GM19351 (cell line): ENCODE results near the gene OSBPL8.
"Not testable (repeated sequence)": the region's sequence is repeated elsewhere in the genome, so short reads cannot be mapped to it uniquely, and the experiment has no call there.

ENCODE experiments used
- ATAC-seq: cut with Tn5 transposase; IDR thresholded peaks from one replicate; pipeline ENCODE4 v1.9.1; 2021; ENCODE audit warnings: mild to moderate bottlenecking, moderate library complexity; ENCODE audit not compliant: unreplicated experiment

The OSBPL8 gene

GRCh38 chr12:76478045-76478444 lies 81.5 kb downstream of the OSBPL8 start:
- no peak for ATAC-seq

GRCh38 chr12:76472862-76473261 lies 86.7 kb downstream of the OSBPL8 start:
- not testable (repeated sequence) for ATAC-seq

DNA sequence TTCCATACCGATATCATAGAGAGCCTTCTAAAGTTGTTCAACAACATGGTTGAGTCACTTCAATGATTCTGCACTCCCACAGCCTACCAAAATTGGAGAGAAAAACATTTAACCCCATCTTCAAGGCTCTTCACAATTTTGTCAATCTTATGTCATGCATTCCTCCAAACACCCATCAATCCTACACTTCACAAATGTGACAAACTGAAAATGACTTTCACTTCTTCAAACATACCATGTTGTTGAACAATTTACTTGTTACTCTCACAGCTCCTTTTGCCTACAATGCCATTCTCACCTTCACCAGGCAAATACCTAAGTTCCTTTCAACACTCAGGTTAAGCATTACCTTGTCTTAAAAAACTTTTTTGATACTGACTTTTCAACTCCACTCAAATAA lies 88.0 kb downstream of the OSBPL8 start:
- ATAC-seq: no peak

DNA sequence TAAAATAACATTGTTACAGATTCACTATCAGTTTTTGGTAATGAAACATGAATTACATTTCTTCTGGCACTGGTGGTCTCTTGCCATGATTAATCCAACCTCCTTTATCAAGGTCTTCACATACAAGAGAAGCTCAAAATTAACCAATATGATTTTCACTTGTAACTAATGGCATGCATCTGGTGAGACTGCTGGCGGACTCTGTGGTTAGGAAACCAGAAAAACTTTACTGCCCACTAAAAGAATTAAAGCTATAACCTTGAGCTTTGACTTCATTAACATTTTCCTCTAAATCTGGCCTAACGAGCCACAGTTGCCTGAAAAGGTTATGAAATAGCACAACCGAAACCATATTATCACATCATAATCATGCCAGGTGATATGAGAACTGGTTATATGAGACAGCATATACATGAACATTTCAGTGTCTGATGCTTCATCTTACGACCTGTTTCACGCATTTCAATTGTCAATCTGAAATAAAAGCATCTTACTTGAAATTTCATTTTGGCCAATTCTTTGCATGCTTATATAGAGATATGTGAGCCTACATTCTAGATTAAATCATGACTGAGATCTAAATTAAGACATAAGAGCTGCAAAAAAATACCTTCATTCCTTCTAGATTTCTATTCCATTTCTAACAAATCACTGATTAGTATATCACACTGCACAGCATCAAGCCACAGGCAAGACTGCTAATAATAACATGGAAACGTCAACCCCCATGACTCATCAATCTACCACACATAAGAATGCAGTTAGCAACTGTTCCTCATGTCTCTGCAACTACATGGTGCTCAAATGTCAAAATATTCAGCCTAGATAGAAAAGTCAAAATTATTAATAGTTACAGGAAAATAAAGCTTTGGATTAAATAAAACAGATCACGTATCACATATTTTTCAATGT lies 89.3 kb downstream of the OSBPL8 start:
- peak; percentile 94 for ATAC-seq

DNA sequence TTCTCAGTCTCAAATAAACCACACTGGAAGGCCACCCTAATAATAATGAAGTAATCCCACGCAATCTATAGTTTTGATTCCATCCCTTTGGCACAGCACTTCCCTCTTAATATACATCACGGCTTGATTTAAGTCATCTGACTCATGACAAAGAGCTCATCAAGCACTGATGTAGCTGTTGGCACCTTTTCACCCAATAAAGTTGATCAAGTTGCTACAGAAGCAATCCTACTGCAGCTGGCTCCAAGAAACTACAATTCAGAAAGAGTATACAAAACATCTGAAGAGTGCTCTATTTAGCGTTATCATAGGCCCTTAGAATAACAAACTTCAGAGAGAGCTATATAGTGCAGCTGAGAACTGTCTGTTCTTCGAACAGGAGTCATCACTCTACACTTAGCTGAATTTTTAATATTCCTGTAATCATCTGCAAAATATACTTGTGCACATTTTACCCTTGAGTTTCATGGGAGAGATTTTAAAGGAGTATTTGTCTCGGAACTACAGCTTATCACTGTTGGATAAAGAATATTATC lies 94.9 kb downstream of the OSBPL8 start:
- no peak for ATAC-seq

DNA sequence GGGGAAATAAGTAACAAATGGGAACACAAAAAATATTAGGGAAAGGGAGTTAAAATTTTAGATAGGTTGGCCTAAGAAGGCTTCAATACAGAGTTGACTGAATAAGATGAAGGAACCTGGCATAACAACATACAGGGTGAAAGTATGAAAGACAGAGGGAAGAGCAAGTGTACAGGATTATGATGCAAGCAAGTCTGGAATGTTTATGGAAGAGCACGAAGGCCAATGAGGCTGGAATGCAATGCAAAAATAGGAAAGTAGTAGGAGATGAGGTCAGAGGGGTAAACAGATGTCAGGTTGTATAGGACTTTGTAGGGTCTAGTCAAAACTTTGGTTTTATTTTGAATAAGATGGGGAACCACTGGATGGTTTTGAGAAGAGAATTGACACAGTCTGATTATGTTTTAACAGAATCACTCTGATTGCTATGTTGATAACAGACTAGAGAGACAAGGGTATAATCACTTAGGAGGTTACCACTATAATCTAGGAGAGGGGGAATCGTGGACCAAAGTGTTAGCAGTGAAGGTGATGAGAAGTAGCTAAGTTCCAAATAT lies 96.8 kb downstream of the OSBPL8 start:
- ATAC-seq: no peak

GRCh38 chr12:76460807-76461206 lies 98.8 kb downstream of the OSBPL8 start:
- ATAC-seq: no peak

DNA sequence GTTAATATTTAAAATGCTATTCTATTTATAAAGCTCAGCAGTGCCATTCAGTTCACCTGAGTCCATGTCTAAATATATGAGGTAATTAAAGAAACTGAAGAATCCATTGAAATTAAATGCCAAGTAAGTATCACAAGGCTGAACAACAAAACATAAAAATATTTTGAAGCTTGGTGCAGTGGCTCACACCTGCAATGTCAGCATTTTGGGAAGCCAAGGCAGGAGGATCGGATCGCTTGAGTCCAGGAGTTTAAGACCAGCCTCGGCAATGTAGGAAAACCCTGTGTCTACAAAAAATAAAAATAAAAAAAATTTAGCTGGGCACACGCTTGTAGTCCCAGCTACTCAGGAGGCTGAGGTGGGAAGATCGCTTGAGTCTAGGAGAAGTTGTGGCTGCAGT lies 101.8 kb downstream of the OSBPL8 start:
- ATAC-seq: no peak

DNA sequence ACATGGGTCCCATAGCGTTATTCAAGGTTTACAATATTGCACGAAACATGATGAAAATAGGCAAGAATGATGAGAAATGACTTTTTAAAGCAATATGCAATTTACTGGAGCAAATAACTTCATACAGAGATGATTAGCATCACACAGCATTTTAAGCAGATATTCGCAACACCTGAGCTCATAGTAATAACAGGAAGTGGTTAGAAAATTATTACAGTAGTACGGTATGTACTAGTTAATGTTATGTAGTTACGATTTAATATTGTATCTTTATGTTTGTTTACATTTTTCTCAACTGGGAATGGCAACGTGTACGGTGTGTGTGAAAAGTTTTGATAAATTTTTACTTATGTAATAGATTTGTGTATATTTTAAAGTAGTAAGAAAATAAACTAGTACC lies 102.6 kb downstream of the OSBPL8 start:
- ATAC-seq: no peak

DNA sequence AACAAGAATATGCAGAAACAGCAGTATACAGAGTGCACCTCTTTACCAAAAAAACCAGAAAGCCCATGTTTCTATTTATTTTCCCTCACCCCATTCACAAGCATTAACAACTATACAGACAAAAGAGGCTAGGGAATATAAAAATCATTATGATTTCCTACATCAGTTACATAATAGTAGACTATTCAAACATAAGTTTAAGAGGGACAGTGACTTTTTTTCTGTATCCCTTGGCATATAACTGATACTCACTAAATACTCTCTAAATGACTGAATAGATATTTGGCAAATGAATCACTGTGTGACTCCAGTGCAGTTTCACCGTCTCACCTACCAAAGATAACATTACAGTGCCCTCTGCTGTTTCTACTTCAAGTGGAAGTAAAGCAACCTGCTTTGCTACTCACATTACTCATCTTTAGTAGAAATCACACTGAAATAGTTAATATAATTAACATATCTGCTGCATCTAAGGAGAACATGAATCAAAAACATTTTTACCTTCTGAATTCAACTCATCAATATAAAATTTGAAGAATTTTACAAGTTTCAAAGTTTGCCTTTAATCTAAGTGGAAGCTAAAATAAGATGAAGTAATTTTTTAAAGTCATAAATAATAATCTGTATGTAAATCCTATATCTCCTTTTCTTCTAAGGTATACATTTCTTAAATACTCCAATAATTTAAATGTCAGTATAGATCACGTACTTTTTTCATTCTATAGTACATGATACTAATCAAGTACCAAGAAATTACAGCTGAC lies 103.8 kb downstream of the OSBPL8 start:
- ATAC-seq: peak; percentile 97

- no peak for ATAC-seq
Measured at GRCh38 chr12:76451528-76451927, 108.0 kb downstream of the OSBPL8 start.

DNA sequence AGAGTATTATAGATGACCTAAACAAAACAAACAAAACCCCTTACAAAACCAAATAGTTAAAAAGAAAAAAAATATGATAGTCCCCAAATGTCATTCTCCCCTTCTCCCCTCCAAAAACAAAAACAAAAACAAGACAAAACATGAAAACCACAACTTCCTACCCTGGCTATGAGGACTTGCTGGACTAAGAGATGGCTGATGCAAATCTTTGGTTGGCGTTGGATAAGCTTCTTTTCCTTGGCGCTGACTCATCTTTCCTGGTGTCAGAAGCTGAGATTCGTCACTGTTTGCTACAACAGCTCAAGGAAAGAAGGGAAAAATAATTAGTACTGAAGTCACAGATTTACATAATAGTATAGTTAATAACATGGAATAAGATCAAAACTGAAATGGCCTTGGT lies 108.9 kb downstream of the OSBPL8 start:
- ATAC-seq: no peak

DNA sequence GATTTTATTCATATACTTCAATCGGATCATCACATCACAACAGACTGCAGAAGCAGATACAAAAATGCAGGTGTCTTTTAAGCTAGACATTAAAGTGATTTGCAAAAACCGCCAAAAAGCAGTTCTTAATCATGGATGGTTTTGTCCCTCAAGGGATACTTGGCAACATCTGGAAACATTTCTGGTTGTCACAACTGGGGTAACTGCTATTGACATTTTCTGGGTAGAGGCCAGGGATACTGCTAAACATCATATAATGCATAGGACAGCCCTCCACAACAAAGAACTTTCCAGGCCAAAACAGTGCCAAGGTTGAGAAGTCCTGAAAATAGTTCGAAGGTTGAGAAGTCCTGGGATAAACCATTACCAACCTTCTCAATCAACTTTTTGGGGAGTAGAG lies 109.6 kb downstream of the OSBPL8 start:
- ATAC-seq: no peak

DNA sequence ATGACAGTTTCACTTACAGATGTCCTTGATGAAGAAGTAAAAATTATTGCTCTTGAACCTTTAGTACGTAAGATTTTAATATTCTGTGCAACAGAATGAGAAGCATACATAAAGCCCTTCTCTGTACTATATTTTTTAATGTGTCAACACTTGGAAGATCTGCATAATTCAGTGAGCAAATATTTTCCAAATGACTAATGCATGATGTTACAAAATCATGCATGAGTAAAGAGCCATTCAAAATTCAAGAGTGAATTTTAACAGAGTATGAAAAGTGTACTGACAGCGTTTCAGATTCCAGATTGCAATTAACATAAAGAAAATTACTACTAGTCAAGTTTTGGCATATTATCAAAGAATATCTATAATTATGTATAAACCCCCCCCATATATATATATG lies 110.0 kb downstream of the OSBPL8 start:
- ATAC-seq: no peak

DNA sequence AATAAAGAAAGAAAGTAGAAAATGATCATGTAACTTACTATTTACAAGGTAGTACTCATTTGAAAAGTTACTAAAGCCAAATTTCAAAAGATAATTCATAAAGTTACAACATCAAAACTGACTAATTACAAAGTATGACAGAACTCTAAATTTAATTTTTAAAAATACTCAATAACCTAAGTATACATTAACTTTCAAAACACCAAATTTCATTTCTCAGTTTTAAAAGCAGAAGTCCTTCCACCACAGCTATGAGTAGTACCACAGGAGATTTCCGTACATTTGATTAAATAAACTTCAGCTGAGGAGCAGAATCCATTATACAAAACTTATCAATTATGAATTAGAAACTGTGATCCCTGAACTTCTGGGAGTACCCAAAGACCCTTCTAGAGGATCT lies 110.6 kb downstream of the OSBPL8 start:
- ATAC-seq: no peak

GRCh38 chr12:76446090-76446489 lies 113.5 kb downstream of the OSBPL8 start:
- ATAC-seq: no peak

DNA sequence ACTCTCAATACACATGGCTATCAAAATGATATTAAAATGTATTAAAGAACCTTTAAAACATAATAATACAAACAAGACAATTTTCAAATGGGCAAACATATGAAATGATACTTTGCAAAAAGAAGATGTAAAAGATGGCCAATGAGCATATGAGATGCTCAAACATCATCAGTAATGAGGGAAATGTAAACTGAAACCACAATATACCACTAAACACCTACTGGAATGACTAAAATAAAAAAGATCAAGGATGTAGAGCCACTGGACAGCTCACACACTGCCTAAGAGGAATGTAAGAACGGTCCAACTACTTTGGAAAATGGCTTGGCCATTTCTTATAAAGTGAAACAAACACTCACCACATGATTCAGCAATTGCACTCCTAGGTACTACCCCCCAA lies 114.1 kb downstream of the OSBPL8 start:
- peak; percentile 55 for ATAC-seq

- no peak for ATAC-seq
Measured at GRCh38 chr12:76444408-76444984, 115.1 kb downstream of the OSBPL8 start.

- no peak for ATAC-seq
Measured at GRCh38 chr12:76441016-76441415, 118.6 kb downstream of the OSBPL8 start.

- no peak for ATAC-seq
Measured at GRCh38 chr12:76432733-76433132, 126.8 kb downstream of the OSBPL8 start.

GRCh38 chr12:76428117-76428516 lies 131.5 kb downstream of the OSBPL8 start:
- ATAC-seq: no peak
